K562 (cell line): ENCODE data around the gene ZMAT3. TPM values are rescaled to one million over a fixed set of nuclear protein-coding genes. Genes with fewer than 3 reads are reported as not detected.

ENCODE experiments used
- AFF1 ChIP-seq, 2 experiments: fragments of 450-650 bp; IDR thresholded peaks; 2 replicates each; pipeline ENCODE4 v1.6.1; 2018; ENCODE audit warnings: mild to moderate bottlenecking in 2 of 2, low read depth in 1 of 2; ENCODE audit not compliant: partially characterized antibody in 2 of 2
- BCL6 ChIP-seq: fragments of 250-450 bp; sonication (Bioruptor Pico); IDR thresholded peaks from 2 replicates; pipeline ENCODE4 v1.4.0; 2020
- BCOR ChIP-seq: fragments of 450-650 bp; IDR thresholded peaks from 2 replicates; pipeline ENCODE4 v1.6.1; 2016
- CC2D1A ChIP-seq: fragments of 450-650 bp; IDR thresholded peaks from 2 replicates; pipeline ENCODE4 v1.6.1; 2017; ENCODE audit warnings: mild to moderate bottlenecking
- CXXC5 ChIP-seq: fragments of 250-450 bp; sonication (Bioruptor Pico); IDR thresholded peaks from 2 replicates; pipeline ENCODE4 v1.8.0; 2022; ENCODE audit warnings: inconsistent platforms, mild to moderate bottlenecking, moderate library complexity
- EWSR1 ChIP-seq: fragments of 450-650 bp; IDR thresholded peaks from 2 replicates; pipeline ENCODE4 v1.6.1; 2018; ENCODE audit warnings: borderline replicate concordance, mild to moderate bottlenecking, low read depth, moderate library complexity; ENCODE audit not compliant: partially characterized antibody
- FIP1L1 ChIP-seq: fragments of 200-400 bp; formaldehyde crosslinking; IDR thresholded peaks from 2 replicates; pipeline ENCODE4 v1.6.1; 2018; ENCODE audit warnings: mild to moderate bottlenecking, low read depth, low read length; ENCODE audit not compliant: poor library complexity, severe bottlenecking
- FOXJ3 ChIP-seq: sonication (generic); formaldehyde crosslinking; IDR thresholded peaks from 2 replicates; pipeline ENCODE4 v1.4.0; 2020; ENCODE audit warnings: mild to moderate bottlenecking, missing genetic modification reagents
- FOXK2 ChIP-seq, 2 experiments: fragments of 450-650 bp; IDR thresholded peaks in 1 of 2; conservative IDR thresholded peaks in 1 of 2; 2 replicates each; pipeline ENCODE4 v1.6.1; 2016; ENCODE audit warnings: low read depth in 2 of 2, mild to moderate bottlenecking in 1 of 2
- GTF2E2 ChIP-seq: fragments of 200-800 bp; sonication (Bioruptor generic); IDR thresholded peaks from 2 replicates; pipeline ENCODE4 v1.6.1; 2016; ENCODE audit warnings: missing genetic modification characterization, missing compliant biosample characterization
- HSF4 ChIP-seq: fragments of 250-450 bp; sonication (Bioruptor Pico); IDR thresholded peaks from 2 replicates; pipeline ENCODE4 v2.1.2; 2022; ENCODE audit warnings: mild to moderate bottlenecking, moderate library complexity, borderline replicate concordance
- KDM1A ChIP-seq, 2 experiments: fragments of 450-650 bp; IDR thresholded peaks; 2 replicates each; pipeline ENCODE4 v1.6.1; 2016; ENCODE audit warnings: mild to moderate bottlenecking in 2 of 2
- MTA3 ChIP-seq: fragments of 450-650 bp; formaldehyde crosslinking; IDR thresholded peaks from 2 replicates; pipeline ENCODE4 v1.6.1; 2017; ENCODE audit warnings: mild to moderate bottlenecking, borderline replicate concordance
- NR1H2 ChIP-seq: sonication (generic); formaldehyde crosslinking; IDR thresholded peaks from 2 replicates; pipeline ENCODE4 v1.4.0; 2020; ENCODE audit warnings: mild to moderate bottlenecking, missing genetic modification reagents
- POLR2H ChIP-seq: IDR thresholded peaks from 2 replicates; pipeline ENCODE4 v1.6.1; 2016; ENCODE audit warnings: missing genetic modification characterization, low read depth, mild to moderate bottlenecking, control low read depth, missing compliant biosample characterization, moderate library complexity
- SMAD4 ChIP-seq: fragments of 250-450 bp; sonication (Bioruptor Pico); conservative IDR thresholded peaks from 2 replicates; pipeline ENCODE4 v1.8.0; 2021; ENCODE audit warnings: inconsistent platforms, mild to moderate bottlenecking, moderate library complexity
- SNRNP70 ChIP-seq: fragments of 200-400 bp; formaldehyde crosslinking; optimal IDR thresholded peaks from 2 replicates; pipeline ENCODE3; 2017; ENCODE audit warnings: low read depth, low read length
- SOX6 ChIP-seq: fragments of 450-650 bp; IDR thresholded peaks from 2 replicates; pipeline ENCODE4 v1.6.1; 2014; ENCODE audit warnings: mild to moderate bottlenecking
- TCF3 ChIP-seq: sonication (generic); formaldehyde crosslinking; IDR thresholded peaks from 2 replicates; pipeline ENCODE4 v1.4.0; 2020; ENCODE audit warnings: mild to moderate bottlenecking, missing genetic modification reagents
- ZBTB8A ChIP-seq: fragments of 450-650 bp; IDR thresholded peaks from 2 replicates; pipeline ENCODE4 v1.6.1; 2018; ENCODE audit warnings: mild to moderate bottlenecking, moderate library complexity; ENCODE audit not compliant: partially characterized antibody
- ZEB2 ChIP-seq: fragments of 450-650 bp; IDR thresholded peaks from 2 replicates; pipeline ENCODE4 v1.6.1; 2016
- ZFPM2 ChIP-seq: fragments of 250-450 bp; sonication (Bioruptor Pico); IDR thresholded peaks from 2 replicates; pipeline ENCODE4 v1.5.1; 2022; ENCODE audit warnings: mild to moderate bottlenecking
- ZNF24 ChIP-seq: fragments of 450-650 bp; IDR thresholded peaks from 2 replicates; pipeline ENCODE4 v1.6.1; 2016
- ZNF785 ChIP-seq: fragments of 250-450 bp; sonication (Bioruptor Pico); IDR thresholded peaks from 2 replicates; pipeline ENCODE4 v1.4.0; 2020; ENCODE audit warnings: mild to moderate bottlenecking
- polyA plus RNA-seq, 8 experiments: library from polyadenylated mRNA; depleted of rRNA in 4 of 8; stranded (reverse) in 5 of 8; unstranded in 3 of 8; fragments of >200 nt; fragmentation: Nextera tagmentation in 2 of 8; fragmentation: Illumina TruSeq in 1 of 8; extraction: Ambion mirVana in 2 of 8; extraction: Trizol in 1 of 8; gene quantifications; 2 replicates each; pipeline versions ENCODE4 v1.2.1 to v1.2.3, GENCODE V29; 2011 to 2014; ENCODE audit warnings: inconsistent platforms in 1 of 8, missing spikeins in 1 of 8
- total RNA-seq, 7 experiments: library from RNA; depleted of rRNA in 6 of 7; stranded (reverse); fragments of >200 nt in 6 of 7; fragmentation: Illumina TruSeq in 2 of 7; extraction: Trizol in 2 of 7; gene quantifications; 2 replicates each; pipeline versions ENCODE4 v1.2.1 to v1.2.3, GENCODE V29; 2011 to 2021; ENCODE audit warnings: low replicate concordance in 1 of 7
- TF ChIP-seq, protein P1 (sequence below): fragments of 450-650 bp; IDR thresholded peaks from 2 replicates; pipeline ENCODE4 v1.6.1; 2017; ENCODE audit warnings: antibody characterized with exemption
- TF ChIP-seq, protein P2 (sequence below): fragments of 450-650 bp; formaldehyde crosslinking; IDR thresholded peaks from 2 replicates; pipeline ENCODE4 v1.4.0; 2020; ENCODE audit warnings: mild to moderate bottlenecking, moderate library complexity

The ZMAT3 gene
- total and polyA plus RNA-seq, 9 of the 15 experiments (the other 6 are each of a cell fraction or from before 2014, with no cell fraction given): 0.87 to 5.1 (median 3.9) TPM

DNA sequence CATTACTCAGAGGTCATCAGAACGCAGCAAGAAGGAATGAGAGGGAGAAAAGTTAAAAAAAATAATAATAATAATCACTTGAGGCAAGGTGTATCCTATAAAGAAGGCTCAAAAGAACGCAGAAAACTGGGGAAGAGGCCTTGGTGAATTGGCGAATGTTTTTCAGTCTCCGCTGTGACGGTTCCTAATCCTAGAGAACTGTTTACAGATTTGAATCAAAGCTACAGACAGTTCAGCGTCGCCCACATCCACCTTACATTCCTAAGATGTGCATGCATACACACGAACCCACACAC lies 634 bp downstream of the ZMAT3 start (continued):
- TF ChIP-seq HSF4 (CRISPR knock-in tag): no peak
- no peak for TF ChIP-seq SOX6
- no peak for TF ChIP-seq SMAD4
- TF ChIP-seq ZFPM2 (CRISPR knock-in tag): no peak
- no peak for TF ChIP-seq ZNF785 (CRISPR knock-in tag)
- peak in 1 of 2 experiments; percentile 26 for TF ChIP-seq AFF1 (IDR thresholded peaks at IDR 0.05; ENCODE audit: low read depth in 1 of 2, partially characterized antibody in 2 of 2)
- TF ChIP-seq POLR2H (tag): no peak
- no peak for TF ChIP-seq MTA3
- TF ChIP-seq ZNF24: no peak
- 0 out of 2 replicates have a peak, but pooled peaks have one; percentile 43 for TF ChIP-seq ZEB2
- 0 out of 4 replicates have a peak, but pooled peaks of 1 of the 2 experiments have one; percentile 35 for TF ChIP-seq FOXK2 (conservative IDR thresholded peaks at IDR 0.05 in 1 of 2, IDR thresholded peaks at IDR 0.05 in 1 of 2; ENCODE audit: low read depth in 2 of 2)
- no peak for TF ChIP-seq NR1H2
- TF ChIP-seq ZBTB8A: no peak
- no peak for TF ChIP-seq EWSR1
- TF ChIP-seq FOXJ3: no peak
- TF ChIP-seq BCL6 (CRISPR knock-in tag): no peak
- no peak for TF ChIP-seq SNRNP70
- TF ChIP-seq, protein P1, sequence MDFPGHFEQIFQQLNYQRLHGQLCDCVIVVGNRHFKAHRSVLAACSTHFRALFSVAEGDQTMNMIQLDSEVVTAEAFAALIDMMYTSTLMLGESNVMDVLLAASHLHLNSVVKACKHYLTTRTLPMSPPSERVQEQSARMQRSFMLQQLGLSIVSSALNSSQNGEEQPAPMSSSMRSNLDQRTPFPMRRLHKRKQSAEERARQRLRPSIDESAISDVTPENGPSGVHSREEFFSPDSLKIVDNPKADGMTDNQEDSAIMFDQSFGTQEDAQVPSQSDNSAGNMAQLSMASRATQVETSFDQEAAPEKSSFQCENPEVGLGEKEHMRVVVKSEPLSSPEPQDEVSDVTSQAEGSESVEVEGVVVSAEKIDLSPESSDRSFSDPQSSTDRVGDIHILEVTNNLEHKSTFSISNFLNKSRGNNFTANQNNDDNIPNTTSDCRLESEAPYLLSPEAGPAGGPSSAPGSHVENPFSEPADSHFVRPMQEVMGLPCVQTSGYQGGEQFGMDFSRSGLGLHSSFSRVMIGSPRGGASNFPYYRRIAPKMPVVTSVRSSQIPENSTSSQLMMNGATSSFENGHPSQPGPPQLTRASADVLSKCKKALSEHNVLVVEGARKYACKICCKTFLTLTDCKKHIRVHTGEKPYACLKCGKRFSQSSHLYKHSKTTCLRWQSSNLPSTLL: no peak
- peak; percentile 92 to 93 for TF ChIP-seq KDM1A (IDR thresholded peaks at IDR 0.05)
- TF ChIP-seq BCOR: peak; percentile 32; the same call in 1 of the 2 replicates
- no peak for TF ChIP-seq GTF2E2 (tag)
- TF ChIP-seq, protein P2, sequence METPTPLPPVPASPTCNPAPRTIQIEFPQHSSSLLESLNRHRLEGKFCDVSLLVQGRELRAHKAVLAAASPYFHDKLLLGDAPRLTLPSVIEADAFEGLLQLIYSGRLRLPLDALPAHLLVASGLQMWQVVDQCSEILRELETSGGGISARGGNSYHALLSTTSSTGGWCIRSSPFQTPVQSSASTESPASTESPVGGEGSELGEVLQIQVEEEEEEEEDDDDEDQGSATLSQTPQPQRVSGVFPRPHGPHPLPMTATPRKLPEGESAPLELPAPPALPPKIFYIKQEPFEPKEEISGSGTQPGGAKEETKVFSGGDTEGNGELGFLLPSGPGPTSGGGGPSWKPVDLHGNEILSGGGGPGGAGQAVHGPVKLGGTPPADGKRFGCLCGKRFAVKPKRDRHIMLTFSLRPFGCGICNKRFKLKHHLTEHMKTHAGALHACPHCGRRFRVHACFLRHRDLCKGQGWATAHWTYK: no peak
- TF ChIP-seq CC2D1A: no peak
- no peak for TF ChIP-seq TCF3
- TF ChIP-seq FIP1L1: no peak
- no peak for TF ChIP-seq CXXC5
